C4-2B (cell line): ENCODE data around the gene TMOD1.

ENCODE experiments used
- CTCF ChIP-seq: fragments of 450-650 bp; conservative IDR thresholded peaks from 2 replicates; pipeline ENCODE4 v1.5.1; 2017; ENCODE audit warnings: mild to moderate bottlenecking
- ZFX ChIP-seq: fragments of 450-650 bp; IDR thresholded peaks from 2 replicates; pipeline ENCODE4 v1.6.1; 2017

GRCh38 chr9:97515662-97516061 lies 14.2 kb downstream of the TMOD1 start:
- TF ChIP-seq CTCF (no peak), ZFX (no peak)
